Endothelial cell of umbilical vein (primary cell): Measurements from ENCODE around the gene KCNMA1. TPM values are rescaled to one million over a fixed set of nuclear protein-coding genes. Genes with fewer than 3 reads are reported as not detected.

Experiments
- BruUV-seq: library from RNA; stranded (reverse); fragments of 400-500 nt; replicated peaks from 2 replicates; lab custom pipeline; 2021; lab: Mats Ljungman, UMichigan
- CTCF ChIA-PET: fragments of 300-600, 350-600 bp; sonication (Branson Sonifier 250); formaldehyde crosslinking; loops from one replicate; lab custom pipeline; 2021; ENCODE audit warnings: antibody characterized with exemption, inconsistent platforms; lab: Charles Lee
- POLR2A ChIA-PET: fragments of 300-600, 350-600 bp; sonication (Branson Sonifier 250); formaldehyde crosslinking; loops from one replicate; lab custom pipeline; 2021; ENCODE audit warnings: antibody characterized with exemption, inconsistent platforms; lab: Charles Lee
- DNase-seq: peaks from one replicate; pipeline ENCODE4 v3.0.0-alpha.2; 2011; ENCODE audit warnings: low read depth, low spot score
- FAIRE-seq: peaks from 2 replicates; lab custom pipeline; 2011; peaks lifted over from hg19 to GRCh38; lab: Jason Lieb, UNC
- H2AFZ ChIP-seq: 2 replicates; pipeline ENCODE4 v1.6.0; 2012; ENCODE audit warnings: low read depth, low read length, control low read depth, inconsistent platforms
- H3K27ac ChIP-seq: 2 replicates; pipeline ENCODE4 v1.5.1; 2011; ENCODE audit warnings: low read depth, mild to moderate bottlenecking, control low read depth, low read length, moderate library complexity; ENCODE audit not compliant: insufficient read depth
- H3K27me3 ChIP-seq, 2 experiments: 2 replicates each; pipeline versions ENCODE4 v1.6.0 to v1.6.1; 2011; ENCODE audit warnings: low read length in 2 of 2, mixed read lengths in 1 of 2; ENCODE audit not compliant: control insufficient read depth in 2 of 2, insufficient read depth in 2 of 2
- H3K36me3 ChIP-seq, 2 experiments: 2 replicates in 1 of 2; 3 replicates in 1 of 2; pipeline ENCODE4 v1.5.1; 2011; ENCODE audit warnings: low read length in 2 of 2, mild to moderate bottlenecking in 1 of 2, moderate library complexity in 1 of 2; ENCODE audit not compliant: control insufficient read depth in 2 of 2, insufficient read depth in 2 of 2; ENCODE audit errors: extremely low read depth in 1 of 2
- H3K4me1 ChIP-seq: 3 replicates; pipeline ENCODE4 v1.5.1; 2011; ENCODE audit warnings: mild to moderate bottlenecking, low read length; ENCODE audit not compliant: control insufficient read depth, insufficient read depth; ENCODE audit errors: extremely low read depth
- H3K4me2 ChIP-seq: 2 replicates; pipeline ENCODE4 v1.6.1; 2011; ENCODE audit warnings: low read length, control low read depth, mixed read lengths; ENCODE audit not compliant: insufficient read depth
- H3K4me3 ChIP-seq, 3 experiments: fragments of 200-600 bp in 1 of 3; sonication (generic), shearing (Covaris generic) in 1 of 3; replicated peaks in 1 of 3; 2 replicates each; pipeline ENCODE4 v1.5.1; 2011 to 2016; ENCODE audit warnings: control low read depth in 3 of 3, low read length in 3 of 3, mild to moderate bottlenecking in 2 of 3, inconsistent platforms in 1 of 3, low read depth in 1 of 3, moderate library complexity in 1 of 3; ENCODE audit not compliant: insufficient read depth in 1 of 3
- H3K79me2 ChIP-seq: 2 replicates; pipeline ENCODE4 v1.6.0; 2012; ENCODE audit warnings: low read length, inconsistent platforms; ENCODE audit not compliant: control insufficient read depth, insufficient read depth
- H3K9ac ChIP-seq: replicated peaks from 2 replicates; pipeline ENCODE3; 2011; ENCODE audit warnings: low read length, control low read depth; ENCODE audit not compliant: insufficient read depth; ENCODE audit errors: extremely low read depth
- H3K9me1 ChIP-seq: replicated peaks from 3 replicates; pipeline ENCODE4 v1.6.0; 2011; ENCODE audit warnings: mild to moderate bottlenecking, low read length; ENCODE audit not compliant: control insufficient read depth, insufficient read depth; ENCODE audit errors: extremely low read depth
- H3K9me3 ChIP-seq: replicated peaks from 2 replicates; pipeline ENCODE4 v1.5.1; 2012; ENCODE audit warnings: low read length, inconsistent platforms; ENCODE audit not compliant: control insufficient read depth, insufficient read depth
- H4K20me1 ChIP-seq: replicated peaks from 2 replicates; pipeline ENCODE3; 2011; ENCODE audit warnings: mild to moderate bottlenecking, low read length; ENCODE audit not compliant: control insufficient read depth, insufficient read depth; ENCODE audit errors: extremely low read depth
- EZH2 ChIP-seq: IDR thresholded peaks from 2 replicates; pipeline ENCODE4 v1.6.1; 2012; ENCODE audit warnings: borderline replicate concordance, low read depth, mild to moderate bottlenecking, moderate library complexity, low read length, inconsistent platforms; ENCODE audit not compliant: severe bottlenecking
- FOS ChIP-seq: IDR thresholded peaks from 2 replicates; pipeline ENCODE4 v1.6.1; 2011; ENCODE audit warnings: mild to moderate bottlenecking, low read length, moderate library complexity, borderline replicate concordance; ENCODE audit not compliant: insufficient read depth
- GATA2 ChIP-seq: IDR thresholded peaks from 2 replicates; pipeline ENCODE4 v1.7.0; 2011; ENCODE audit warnings: low read depth, mild to moderate bottlenecking, moderate library complexity, mixed read lengths, low read length; ENCODE audit not compliant: insufficient read length, insufficient read depth
- JUN ChIP-seq: IDR thresholded peaks from 2 replicates; pipeline ENCODE4 v1.6.1; 2011; ENCODE audit warnings: borderline replicate concordance, low read depth; ENCODE audit not compliant: insufficient read length, insufficient read depth
- MAX ChIP-seq: IDR thresholded peaks from 2 replicates; pipeline ENCODE4 v1.6.1; 2011; ENCODE audit not compliant: insufficient read depth, insufficient read length
- MYC ChIP-seq: IDR thresholded peaks from one replicate; pipeline ENCODE4 v1.6.1; 2011; ENCODE audit warnings: mild to moderate bottlenecking, low read depth, low read length
- POLR2A ChIP-seq: IDR thresholded peaks from 2 replicates; pipeline ENCODE4 v1.6.1; 2012; ENCODE audit warnings: low read depth, mild to moderate bottlenecking, control low read depth, low read length
- POLR2AphosphoS5 ChIP-seq: IDR thresholded peaks from 2 replicates; pipeline ENCODE4 v1.6.1; 2012; ENCODE audit warnings: low read depth, mild to moderate bottlenecking, control low read depth, low read length, moderate library complexity; ENCODE audit not compliant: insufficient read depth
- dilution Hi-C: fragments of 300-500 bp; cut with MboI; formaldehyde crosslinking; loops from one replicate; pipeline ENCODE4 v1.15.0; 2019; ENCODE audit warnings: low sequenced_read_pairs; ENCODE audit not compliant: extremely low pct_ligation_motif_present
- intact Hi-C: fragments of 100-400 bp; cut with micrococcal nuclease; formaldehyde crosslinking; loops from one replicate; pipeline ENCODE4 v1.10.0; 2022
- polyA plus RNA-seq, 4 experiments: library from polyadenylated mRNA; depleted of rRNA in 3 of 4; stranded (reverse) in 3 of 4; unstranded in 1 of 4; fragments of >200 nt; gene quantifications; 2 replicates each; pipeline versions ENCODE4 v1.2.1 to v1.2.3, GENCODE V29; 2011 to 2012; ENCODE audit warnings: missing spikeins in 1 of 4
- total RNA-seq: library from RNA; stranded (reverse); gene quantifications from 2 replicates; pipeline ENCODE4 v1.2.3, GENCODE V29; 2021
- TF ChIP-seq, protein P1 (sequence below), 2 donors: IDR thresholded peaks; 1 replicate in 1 of 2; 2 replicates in 1 of 2; pipeline ENCODE4 v1.5.1; 2011; ENCODE audit warnings: low read length in 2 of 2, mild to moderate bottlenecking in 2 of 2, moderate library complexity in 2 of 2, control low read depth in 1 of 2, inconsistent platforms in 1 of 2, low read depth in 1 of 2; ENCODE audit not compliant: insufficient read depth in 1 of 2; ENCODE audit errors: extremely low read depth in 1 of 2

Gene KCNMA1
- total and polyA plus RNA-seq, 2 donors (not counting 3 experiments of a cell fraction or from before 2014, with no cell fraction given): 0.10 to 0.82 TPM

DNA sequence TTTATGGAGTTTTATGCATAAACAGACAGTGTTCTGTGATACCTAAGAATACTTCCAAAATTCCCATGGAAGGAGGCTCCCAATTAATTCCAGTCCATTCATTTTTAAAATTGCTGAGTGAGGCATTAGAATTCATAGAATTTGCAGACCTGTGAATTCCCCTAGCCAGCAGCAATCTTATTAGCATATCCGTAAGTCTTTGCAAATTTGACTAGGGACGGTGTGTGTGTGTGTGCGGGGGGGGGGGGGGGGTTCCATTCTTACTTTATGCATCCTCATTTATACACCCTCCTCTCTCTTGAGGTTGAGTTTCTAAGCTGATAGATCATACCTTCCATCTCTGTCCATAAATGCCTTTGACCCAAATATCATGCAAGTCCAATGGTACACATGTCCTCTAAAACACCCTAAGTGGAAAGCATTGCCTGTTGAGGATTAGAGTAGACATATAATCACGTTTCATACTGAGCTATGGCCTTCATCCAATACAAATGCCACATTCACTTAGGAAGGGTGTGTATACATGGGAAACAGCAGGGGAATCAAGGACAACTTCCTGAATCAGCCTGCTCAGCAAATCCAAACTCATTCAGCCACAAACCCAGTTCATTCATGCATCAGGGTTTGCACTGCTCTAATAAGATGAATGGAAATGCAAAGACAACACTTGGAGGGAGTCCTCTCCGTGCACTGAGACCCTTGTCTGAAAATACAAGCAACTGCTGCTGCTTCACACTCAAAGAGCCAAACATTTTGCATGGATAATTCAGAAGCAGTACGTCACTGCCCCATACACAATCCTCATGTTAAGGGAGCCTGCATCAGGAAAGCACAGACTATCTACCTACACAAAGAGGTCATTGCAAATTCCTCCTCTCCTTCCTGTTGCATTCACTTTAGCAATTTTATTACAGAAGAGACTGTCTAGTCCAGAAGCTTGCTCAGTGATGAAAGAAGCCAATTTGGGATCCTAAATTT lies 350.8 kb downstream of the KCNMA1 start:
- Histone ChIP-seq H3K9ac (no peak overlapping the region), H3K79me2 (no peaks in the 10 kb centered on the region), H3K9me1 (no peaks in the 10 kb centered on the region), H2AFZ (no peak overlapping the region), H3K36me3 (no peaks in the 10 kb centered on the region), H3K9me3 (no peaks in the 10 kb centered on the region), H4K20me1 (no peaks in the 10 kb centered on the region), H3K27me3 (peaks cover 9 to 12% of the 10 kb centered on the region in 2 experiments), H3K4me3 (no peak overlapping the region), H3K4me1 (no peaks in the 10 kb centered on the region), H3K4me2 (no peak overlapping the region), H3K27ac (no peak overlapping the region)
- POLR2A ChIA-PET: no interaction called here
- FAIRE-seq (no peak), DNase-seq (no peak)
- BruUV-seq: no TSS peak
- intact Hi-C loops (no loop called here), dilution Hi-C loops (no loop called here)
- CTCF ChIA-PET: interaction anchor here (1.1 kb wide), 1 partner anchor 424 kb away, joined by 4 read pairs; no protein-coding TSS in a partner anchor
- TF ChIP-seq MAX (no peak), POLR2AphosphoS5 (no peak), MYC (no peak)

GRCh38 chr10:77285529-77286182 lies 352.0 kb downstream of the KCNMA1 start:
- FAIRE-seq (no peak), DNase-seq (no peak)
- Histone ChIP-seq H3K27ac (no peak overlapping the region), H3K9me3 (no peaks in the 10 kb centered on the region), H3K79me2 (no peaks in the 10 kb centered on the region), H3K9me1 (no peaks in the 10 kb centered on the region), H2AFZ (no peak overlapping the region), H3K36me3 (no peaks in the 10 kb centered on the region), H4K20me1 (no peaks in the 10 kb centered on the region), H3K4me2 (no peak overlapping the region), H3K4me1 (no peaks in the 10 kb centered on the region), H3K9ac (no peak overlapping the region), H3K27me3 (peaks cover 8 to 10% of the 10 kb centered on the region in 2 experiments), H3K4me3 (no peak overlapping the region)
- BruUV-seq: no TSS peak
- dilution Hi-C loops (no loop called here), intact Hi-C loops (no loop called here)
- TF ChIP-seq, protein P1, sequence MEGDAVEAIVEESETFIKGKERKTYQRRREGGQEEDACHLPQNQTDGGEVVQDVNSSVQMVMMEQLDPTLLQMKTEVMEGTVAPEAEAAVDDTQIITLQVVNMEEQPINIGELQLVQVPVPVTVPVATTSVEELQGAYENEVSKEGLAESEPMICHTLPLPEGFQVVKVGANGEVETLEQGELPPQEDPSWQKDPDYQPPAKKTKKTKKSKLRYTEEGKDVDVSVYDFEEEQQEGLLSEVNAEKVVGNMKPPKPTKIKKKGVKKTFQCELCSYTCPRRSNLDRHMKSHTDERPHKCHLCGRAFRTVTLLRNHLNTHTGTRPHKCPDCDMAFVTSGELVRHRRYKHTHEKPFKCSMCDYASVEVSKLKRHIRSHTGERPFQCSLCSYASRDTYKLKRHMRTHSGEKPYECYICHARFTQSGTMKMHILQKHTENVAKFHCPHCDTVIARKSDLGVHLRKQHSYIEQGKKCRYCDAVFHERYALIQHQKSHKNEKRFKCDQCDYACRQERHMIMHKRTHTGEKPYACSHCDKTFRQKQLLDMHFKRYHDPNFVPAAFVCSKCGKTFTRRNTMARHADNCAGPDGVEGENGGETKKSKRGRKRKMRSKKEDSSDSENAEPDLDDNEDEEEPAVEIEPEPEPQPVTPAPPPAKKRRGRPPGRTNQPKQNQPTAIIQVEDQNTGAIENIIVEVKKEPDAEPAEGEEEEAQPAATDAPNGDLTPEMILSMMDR (IDR thresholded peaks at IDR 0.05; ENCODE audit: extremely low read depth in 1 of 2, insufficient read depth in 1 of 2, low read depth in 1 of 2, low read length in 2 of 2): no peak
- TF ChIP-seq GATA2: no peak
- no peak for TF ChIP-seq EZH2
- no peak for TF ChIP-seq MAX
- TF ChIP-seq POLR2A: no peak
- TF ChIP-seq JUN: no peak
- no peak for TF ChIP-seq POLR2AphosphoS5
- TF ChIP-seq FOS: no peak
- no peak for TF ChIP-seq MYC
- POLR2A ChIA-PET: no interaction called here
- CTCF ChIA-PET: no interaction called here
